GM23338 (cell line): ENCODE data around the gene RASEF. TPM values are rescaled to one million over a fixed set of nuclear protein-coding genes. Genes with fewer than 3 reads are reported as not detected.

Experiments
- ATAC-seq: fragments of 200-7000 bp; cut with Tn5 transposase; 3 replicates; pipeline ENCODE4 v1.9.1; 2020
- DNase-seq: peaks from one replicate; pipeline ENCODE4 v3.0.0-alpha.2; 2015; ENCODE audit warnings: low spot score
- H2AFZ ChIP-seq: fragments of 200-600 bp; sonication (generic); 2 replicates; pipeline ENCODE4 v1.8.0; 2016; ENCODE audit warnings: antibody characterized with exemption, mild to moderate bottlenecking, moderate library complexity
- H3F3A ChIP-seq: fragments of 200-600 bp; sonication (generic); replicated peaks from 2 replicates; pipeline ENCODE4 v1.8.0; 2017; ENCODE audit warnings: antibody characterized with exemption, mixed run types, low read depth
- H3K27ac ChIP-seq: fragments of 200-600 bp; sonication (generic); 2 replicates; pipeline ENCODE4 v1.6.1; 2016; ENCODE audit warnings: low read depth
- H3K27me3 ChIP-seq: fragments of 200-600 bp; sonication (generic); 2 replicates; pipeline ENCODE4 v1.8.0; 2016; ENCODE audit warnings: mild to moderate bottlenecking, mixed run types, moderate library complexity; ENCODE audit not compliant: insufficient read depth
- H3K36me3 ChIP-seq: fragments of 200-600 bp; sonication (generic); 2 replicates; pipeline ENCODE4 v1.8.0; 2016; ENCODE audit warnings: mild to moderate bottlenecking; ENCODE audit not compliant: insufficient read depth
- H3K4me1 ChIP-seq: fragments of 200-600 bp; sonication (generic); 2 replicates; pipeline ENCODE4 v1.8.0; 2016; ENCODE audit warnings: mild to moderate bottlenecking, moderate library complexity; ENCODE audit not compliant: insufficient read depth
- H3K4me2 ChIP-seq: fragments of 200-600 bp; sonication (generic); 2 replicates; pipeline ENCODE4 v1.7.1; 2017; ENCODE audit warnings: mixed run types
- H3K4me3 ChIP-seq: fragments of 200-600 bp; sonication (generic); 2 replicates; pipeline ENCODE4 v1.6.1; 2016; ENCODE audit warnings: mixed run types
- H3K79me2 ChIP-seq: fragments of 200-600 bp; sonication (generic); replicated peaks from 2 replicates; pipeline ENCODE4 v1.8.0; 2017; ENCODE audit warnings: mild to moderate bottlenecking; ENCODE audit not compliant: insufficient read depth
- H3K9me2 ChIP-seq: fragments of 200-600 bp; sonication (generic); 2 replicates; pipeline ENCODE4 v1.8.0; 2017; ENCODE audit not compliant: insufficient read depth
- H4K20me1 ChIP-seq: fragments of 200-600 bp; sonication (generic); replicated peaks from 2 replicates; pipeline ENCODE4 v1.8.0; 2017; ENCODE audit warnings: mild to moderate bottlenecking; ENCODE audit not compliant: insufficient read depth
- H3K27ac Mint-ChIP-seq: 2 replicates; pipeline ENCODE4 v1.8.0; 2020; ENCODE audit warnings: inconsistent platforms, mild to moderate bottlenecking, moderate library complexity, mixed read lengths
- H3K27me3 Mint-ChIP-seq: 3 replicates; pipeline ENCODE4 v1.8.0; 2022; ENCODE audit warnings: low read depth, mild to moderate bottlenecking, moderate library complexity, mixed read lengths, inconsistent platforms; ENCODE audit not compliant: insufficient read depth, poor library complexity
- H3K36me3 Mint-ChIP-seq: 3 replicates; pipeline ENCODE4 v1.8.0; 2021; ENCODE audit warnings: low read depth, mild to moderate bottlenecking, inconsistent platforms, moderate library complexity, mixed read lengths
- H3K4me1 Mint-ChIP-seq: 3 replicates; pipeline ENCODE4 v1.8.0; 2020; ENCODE audit warnings: mild to moderate bottlenecking, inconsistent platforms, mixed read lengths
- H3K4me3 Mint-ChIP-seq: 3 replicates; pipeline ENCODE4 v1.8.0; 2021; ENCODE audit warnings: moderate library complexity, mild to moderate bottlenecking, inconsistent platforms, mixed read lengths
- H3K9me3 Mint-ChIP-seq: 3 replicates; pipeline ENCODE4 v1.8.0; 2020; ENCODE audit warnings: moderate library complexity, mild to moderate bottlenecking, inconsistent platforms, mixed read lengths
- CREB1 ChIP-seq: fragments of 250-450 bp; sonication (Bioruptor Pico); IDR thresholded peaks from 2 replicates; pipeline ENCODE4 v1.5.0; 2020; ENCODE audit warnings: low read depth, mild to moderate bottlenecking, moderate library complexity
- CTCF ChIP-seq, 2 experiments: fragments of 200-600 bp in 1 of 2; sonication (generic) in 1 of 2; conservative IDR thresholded peaks; 2 replicates each; pipeline versions ENCODE4 v1.5.1 to v1.6.1; 2016 to 2017; ENCODE audit warnings: antibody characterized with exemption in 2 of 2, low read depth in 2 of 2, mild to moderate bottlenecking in 2 of 2, moderate library complexity in 1 of 2
- ETS1 ChIP-seq: IDR thresholded peaks from 2 replicates; pipeline ENCODE4 v1.6.1; 2016; ENCODE audit warnings: antibody characterized with exemption
- EZH2 ChIP-seq: fragments of 200-600 bp; sonication (generic); IDR thresholded peaks from one replicate; pipeline ENCODE4 v1.8.0; 2017; ENCODE audit warnings: antibody characterized with exemption, mild to moderate bottlenecking, low read depth; ENCODE audit not compliant: unreplicated experiment
- EZH2phosphoT487 ChIP-seq: fragments of 200-600 bp; sonication (generic); IDR thresholded peaks from one replicate; pipeline ENCODE4 v1.8.1; 2018; ENCODE audit warnings: antibody characterized with exemption; ENCODE audit not compliant: unreplicated experiment
- JUNB ChIP-seq: IDR thresholded peaks from one replicate; pipeline ENCODE4 v1.6.1; 2016; ENCODE audit warnings: antibody characterized with exemption; ENCODE audit not compliant: unreplicated experiment
- NANOG ChIP-seq: IDR thresholded peaks from 2 replicates; pipeline ENCODE4 v1.6.1; 2016; ENCODE audit warnings: antibody characterized with exemption, borderline replicate concordance
- POLR2AphosphoS5 ChIP-seq: IDR thresholded peaks from 2 replicates; pipeline ENCODE4 v1.6.1; 2016; ENCODE audit warnings: antibody characterized with exemption, low read depth
- REST ChIP-seq: IDR thresholded peaks from one replicate; pipeline ENCODE4 v1.6.1; 2018; ENCODE audit warnings: antibody characterized with exemption; ENCODE audit not compliant: unreplicated experiment
- STAT1 ChIP-seq: IDR thresholded peaks from one replicate; pipeline ENCODE4 v1.6.1; 2016; ENCODE audit warnings: antibody characterized with exemption; ENCODE audit not compliant: unreplicated experiment
- ZNF114 ChIP-seq: fragments of 250-450 bp; sonication (Bioruptor Pico); IDR thresholded peaks from 2 replicates; pipeline ENCODE4 v1.5.0; 2020; ENCODE audit warnings: mild to moderate bottlenecking, moderate library complexity
- ZNF331 ChIP-seq: fragments of 250-450 bp; sonication (Bioruptor Pico); IDR thresholded peaks from 2 replicates; pipeline ENCODE4 v1.5.0; 2020; ENCODE audit warnings: low read depth, mild to moderate bottlenecking, moderate library complexity
- ZNF462 ChIP-seq: fragments of 250-450 bp; sonication (Bioruptor Pico); IDR thresholded peaks from 2 replicates; pipeline ENCODE4 v1.5.0; 2020; ENCODE audit warnings: mild to moderate bottlenecking, moderate library complexity
- polyA plus RNA-seq: library from polyadenylated mRNA; unstranded; fragments of >200 nt; fragmentation: Nextera tagmentation; extraction: Ambion mirVana; gene quantifications from 2 replicates; pipeline ENCODE4 v1.2.1, GENCODE V29; 2016
- total RNA-seq: library from RNA; depleted of rRNA; stranded (reverse); fragments of >200 nt; shearing (Covaris generic); gene quantifications from 2 replicates; pipeline ENCODE4 v1.2.3, GENCODE V29; 2014

RASEF gene
- total and polyA plus RNA-seq, 2 experiments from 2014 or later: 3.6 to 10.4 TPM

GRCh38 chr9:83035143-83035542, 27.8 kb downstream of the RASEF start:
- Histone ChIP-seq H3F3A (no peaks in the 10 kb centered on the region), H3K36me3 (no peaks in the 10 kb centered on the region)

More at GRCh38 chr9:83035143-83035542, 27.8 kb downstream of the RASEF start:
- H3K79me2 ChIP-seq: no peaks in the 10 kb centered on the region
- H3K4me3 ChIP-seq: no peak overlapping the region
- H3K4me1 ChIP-seq: no peaks in the 10 kb centered on the region
- no peaks in the 10 kb centered on the region for H3K9me2 ChIP-seq
- DNase-seq (no peak), ATAC-seq (no peak)
- no peak overlapping the region for H3K4me2 ChIP-seq
- H4K20me1 ChIP-seq: no peaks in the 10 kb centered on the region
- Mint-ChIP-seq H3K4me1 (peaks cover 13% of the 10 kb centered on the region; the same call in 2 of the 3 replicates), H3K4me3 (no peak overlapping the region), H3K27ac (no peak overlapping the region), H3K9me3 (peaks cover 9% of the 10 kb centered on the region; the same call in 2 of the 3 replicates), H3K27me3 (no peaks in the 10 kb centered on the region), H3K36me3 (no peaks in the 10 kb centered on the region; the same call in 2 of the 3 replicates)
- no peak overlapping the region for H3K27ac ChIP-seq
- TF ChIP-seq POLR2AphosphoS5 (no peak), ETS1 (no peak), REST (no peak), ZNF331 (CRISPR knock-in tag) (no peak), CREB1 (CRISPR knock-in tag) (no peak), ZNF462 (CRISPR knock-in tag) (no peak), EZH2 (no peak), EZH2phosphoT487 (no peak), ZNF114 (CRISPR knock-in tag) (no peak), CTCF (conservative IDR thresholded peaks at IDR 0.05; ENCODE audit: low read depth in 2 of 2) (no peak), JUNB (no peak), STAT1 (no peak), NANOG (no peak)
- no peaks in the 10 kb centered on the region for H3K27me3 ChIP-seq
- no peak overlapping the region for H2AFZ ChIP-seq
